ENCODE results near the gene SCARB1.

Gene SCARB1

DNA sequence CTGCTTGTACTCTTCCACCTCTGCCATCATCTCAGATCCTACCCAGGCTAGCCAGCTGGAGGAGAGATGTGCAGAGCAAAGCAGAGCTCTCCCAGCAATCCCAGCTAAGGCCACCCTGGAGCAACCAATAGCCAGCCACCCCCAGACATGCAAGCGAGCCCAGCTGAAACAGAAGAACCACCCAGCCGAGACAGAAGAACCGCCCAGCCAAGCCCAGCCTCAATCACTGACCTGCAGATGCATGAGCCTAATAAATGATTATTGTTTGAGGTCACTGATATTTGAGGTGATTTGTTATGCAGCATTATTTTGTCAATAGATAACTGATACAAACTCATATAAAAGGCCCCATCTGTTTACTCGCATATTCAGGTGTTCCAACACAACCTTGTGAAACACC is 106.3 kb downstream of the SCARB1 start:
- no peak for TF ChIP-seq CTCF (IDR thresholded peaks at IDR 0.05)
- Histone ChIP-seq H3K27ac (peak overlapping the region in 1 of 2 donors; percentile 59), H3K4me3 (no peak overlapping the region)
- no peak for DNase-seq (ENCODE audit: low spot score)

GRCh38 chr12:124756760-124757159 is 106.9 kb downstream of the SCARB1 start:
- TF ChIP-seq CTCF (IDR thresholded peaks at IDR 0.05), result no peak
- DNase-seq (ENCODE audit: low spot score), result no peak
- H3K4me3 ChIP-seq, result no peak overlapping the region
- peak overlapping the region in 1 of 2 donors; percentile 93 for H3K27ac ChIP-seq

DNA sequence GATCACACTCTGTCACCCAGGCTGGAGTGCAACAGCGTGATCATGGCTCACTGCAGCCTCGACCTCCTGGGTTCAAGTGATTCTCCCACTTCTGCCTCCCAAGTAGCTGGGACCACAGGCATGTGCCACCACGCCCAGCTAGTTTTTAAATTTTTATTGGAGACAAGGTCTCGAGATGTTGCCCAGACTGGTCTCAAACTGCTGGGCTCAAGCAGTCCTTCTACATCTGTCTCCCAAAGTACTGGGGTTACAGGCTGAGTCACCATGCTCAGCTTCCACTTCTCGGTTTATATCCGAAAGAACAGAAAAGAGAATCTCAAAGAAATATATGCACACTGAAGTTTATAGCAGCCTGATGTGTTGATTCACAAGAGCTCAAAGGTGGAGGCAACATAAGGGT is 107.5 kb downstream of the SCARB1 start:
- DNase-seq (ENCODE audit: low spot score), result no peak
- no peak for TF ChIP-seq CTCF (IDR thresholded peaks at IDR 0.05)
- H3K4me3 ChIP-seq, result no peak overlapping the region
- peak overlapping the region in 1 of 2 donors; percentile 93 for H3K27ac ChIP-seq

DNA sequence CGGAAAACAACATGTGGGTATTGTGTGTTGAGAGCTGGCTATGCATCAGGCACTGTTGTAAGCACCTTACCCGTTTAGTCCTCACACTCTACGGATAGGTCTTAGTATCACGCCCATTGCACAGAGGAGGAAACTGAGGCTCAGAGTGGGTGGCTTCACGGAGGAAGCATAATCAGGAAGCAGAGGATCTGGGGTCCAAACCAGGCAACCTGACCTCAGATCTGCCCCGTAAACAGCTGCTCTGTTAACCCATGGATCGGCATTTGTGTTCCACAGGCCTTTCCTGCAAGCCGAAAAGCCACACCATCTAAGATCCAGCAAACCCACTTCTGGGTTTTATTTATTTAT is 107.9 kb downstream of the SCARB1 start:
- H3K27ac ChIP-seq, result peak overlapping the region; percentile 51 to 93
- no peak for TF ChIP-seq CTCF (IDR thresholded peaks at IDR 0.05)
- DNase-seq (ENCODE audit: low spot score), result no peak
- H3K4me3 ChIP-seq, result peak overlapping the region; percentile 45

DNA sequence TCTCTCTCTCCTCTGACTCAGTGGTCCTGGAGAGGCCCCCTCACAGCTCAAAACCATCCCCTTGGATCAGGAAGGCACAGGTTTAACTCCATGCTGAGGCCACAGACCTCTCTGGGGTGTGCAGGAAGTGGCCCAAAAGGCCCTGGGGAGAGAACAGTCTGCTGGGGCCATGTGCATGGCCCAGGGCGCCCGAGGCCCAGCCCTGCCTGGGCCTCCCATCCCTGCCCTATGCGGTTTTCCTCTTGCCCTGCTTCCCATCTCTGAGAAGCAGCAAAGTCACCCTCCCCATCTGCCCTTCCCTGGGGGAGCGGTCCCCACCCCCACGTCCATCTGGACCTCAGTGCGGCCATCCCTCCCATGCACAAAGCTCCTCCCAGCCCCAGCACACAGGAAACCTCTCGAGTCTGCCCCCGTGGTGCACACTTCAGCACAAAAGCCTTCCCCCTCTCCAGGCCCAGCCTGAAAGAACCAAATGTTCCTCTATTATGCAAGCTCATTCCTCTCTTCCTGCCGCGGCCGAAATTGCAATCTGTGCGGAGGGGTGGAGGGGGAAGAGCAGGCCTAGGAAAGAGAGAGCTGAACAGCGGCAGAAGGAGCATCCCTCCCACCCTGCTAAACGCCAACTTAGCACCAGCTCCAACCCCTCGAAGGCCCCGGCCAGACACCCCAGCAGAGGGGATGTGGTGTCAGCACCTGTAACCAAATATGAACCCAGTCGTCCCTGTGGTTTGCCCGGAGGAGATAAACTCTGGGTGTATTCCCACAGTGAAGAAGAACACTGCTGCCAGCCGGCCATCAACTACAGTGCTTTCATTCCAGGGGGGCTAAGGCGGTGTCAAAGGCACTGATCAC is 108.5 kb downstream of the SCARB1 start:
- peak overlapping the region; percentile 51 to 93 for H3K27ac ChIP-seq
- peak; percentile 91 for DNase-seq (ENCODE audit: low spot score)
- peak overlapping the region; percentile 45 for H3K4me3 ChIP-seq
- TF ChIP-seq CTCF (IDR thresholded peaks at IDR 0.05), result no peak

DNA sequence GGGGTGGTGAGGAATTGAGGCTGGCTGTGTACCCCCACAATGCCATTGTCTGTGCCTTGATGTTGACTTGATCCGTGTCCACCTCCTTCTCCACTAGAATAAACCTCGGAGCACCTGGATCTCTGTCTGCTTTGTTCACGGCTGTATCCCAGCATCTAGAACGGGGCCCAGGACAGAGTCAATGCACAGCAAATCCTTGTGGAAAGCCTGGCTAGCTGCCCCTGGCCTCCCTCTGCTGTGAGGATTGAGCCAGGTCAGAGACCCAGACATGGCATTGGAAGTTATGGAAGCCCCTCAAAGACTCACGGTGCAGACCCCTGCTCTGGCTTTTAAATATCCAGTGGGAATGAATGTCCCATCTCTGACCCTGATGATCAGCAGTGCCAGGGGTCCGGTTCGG is 109.2 kb downstream of the SCARB1 start:
- no peak for TF ChIP-seq CTCF (IDR thresholded peaks at IDR 0.05)
- Histone ChIP-seq H3K4me3 (no peak overlapping the region), H3K27ac (peak overlapping the region; percentile 51 to 93)
- no peak for DNase-seq (ENCODE audit: low spot score)

DNA sequence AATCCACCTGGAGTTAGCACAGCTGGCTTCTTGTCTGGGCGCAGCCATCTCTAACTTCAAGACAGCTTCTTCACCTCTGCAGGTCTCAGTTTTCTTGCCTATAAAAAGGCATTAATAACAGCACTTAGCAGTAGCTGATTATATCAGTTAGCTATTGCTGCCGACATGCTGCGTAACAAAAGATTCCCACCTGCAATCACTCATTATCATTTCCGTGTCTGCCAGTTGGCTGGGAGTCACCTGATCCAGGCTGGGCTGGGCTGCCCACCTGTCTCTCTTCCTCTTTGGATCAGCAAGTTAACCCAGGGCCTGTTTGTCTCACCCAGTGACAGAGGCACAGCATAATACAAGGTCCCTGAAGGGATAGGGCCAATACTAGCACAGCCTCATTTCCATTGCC is 109.7 kb downstream of the SCARB1 start:
- no peak for DNase-seq (ENCODE audit: low spot score)
- H3K4me3 ChIP-seq, result no peak overlapping the region
- no peak for TF ChIP-seq CTCF (IDR thresholded peaks at IDR 0.05)
- peak overlapping the region in 1 of 2 donors; percentile 93 for H3K27ac ChIP-seq
